ENCODE data around the gene ENTPD8.
"Not testable (repeated sequence)": the region's sequence is repeated elsewhere in the genome, so short reads cannot be mapped to it uniquely, and the experiment has no call there.

ENTPD8 gene

GRCh38 chr9:137457406-137458193 lies 16.4 kb upstream of the ENTPD8 start:
- no peak for DNase-seq

GRCh38 chr9:137456864-137457405 lies 15.8 kb upstream of the ENTPD8 start:
- no peak for DNase-seq

GRCh38 chr9:137456061-137456863 lies 15.1 kb upstream of the ENTPD8 start:
- no peak for DNase-seq

- no peak for DNase-seq
Observed at GRCh38 chr9:137455359-137455991, 14.3 kb upstream of the ENTPD8 start.

GRCh38 chr9:137454597-137455358 lies 13.6 kb upstream of the ENTPD8 start:
- DNase-seq: no peak

- no peak for DNase-seq
Observed at GRCh38 chr9:137454145-137454596, 13.0 kb upstream of the ENTPD8 start.

- DNase-seq: peak; percentile 25
Observed at GRCh38 chr9:137453643-137454081, 12.5 kb upstream of the ENTPD8 start.

GRCh38 chr9:137452761-137453642 lies 11.8 kb upstream of the ENTPD8 start:
- no peak for DNase-seq

- no peak for DNase-seq
Observed at GRCh38 chr9:137452006-137452760, 11.0 kb upstream of the ENTPD8 start.

- DNase-seq: not testable (repeated sequence)
Observed at GRCh38 chr9:137451264-137452005, 10.3 kb upstream of the ENTPD8 start.

GRCh38 chr9:137450539-137451222 lies 9.5 kb upstream of the ENTPD8 start:
- DNase-seq: not testable (repeated sequence)

- DNase-seq: no peak
Observed at GRCh38 chr9:137449931-137450538, 8.9 kb upstream of the ENTPD8 start.

GRCh38 chr9:137449081-137449844 lies 8.1 kb upstream of the ENTPD8 start:
- DNase-seq: no peak

GRCh38 chr9:137448602-137448962 lies 7.4 kb upstream of the ENTPD8 start:
- DNase-seq: no peak

GRCh38 chr9:137447722-137448601 lies 6.8 kb upstream of the ENTPD8 start:
- no peak for DNase-seq

- no peak for DNase-seq
Observed at GRCh38 chr9:137446851-137447471, 5.8 kb upstream of the ENTPD8 start.
